Endothelial cell of umbilical vein (primary cell): ENCODE data around the gene ADGRL3. TPM values are rescaled to one million over a fixed set of nuclear protein-coding genes. Genes with fewer than 3 reads are reported as not detected.
"Not testable (repeated sequence)": the region's sequence is repeated elsewhere in the genome, so short reads cannot be mapped to it uniquely, and the experiment has no call there.

ENCODE experiments used
- BruUV-seq: library from RNA; stranded (reverse); fragments of 400-500 nt; replicated peaks from 2 replicates; lab custom pipeline; 2021; lab: Mats Ljungman, UMichigan
- CTCF ChIA-PET: fragments of 300-600, 350-600 bp; sonication (Branson Sonifier 250); formaldehyde crosslinking; loops from one replicate; lab custom pipeline; 2021; ENCODE audit warnings: antibody characterized with exemption, inconsistent platforms; lab: Charles Lee
- POLR2A ChIA-PET: fragments of 300-600, 350-600 bp; sonication (Branson Sonifier 250); formaldehyde crosslinking; loops from one replicate; lab custom pipeline; 2021; ENCODE audit warnings: antibody characterized with exemption, inconsistent platforms; lab: Charles Lee
- DNase-seq: peaks from one replicate; pipeline ENCODE4 v3.0.0-alpha.2; 2011; ENCODE audit warnings: low read depth, low spot score
- FAIRE-seq: peaks from 2 replicates; lab custom pipeline; 2011; peaks lifted over from hg19 to GRCh38; lab: Jason Lieb, UNC
- H2AFZ ChIP-seq: 2 replicates; pipeline ENCODE4 v1.6.0; 2012; ENCODE audit warnings: low read depth, low read length, control low read depth, inconsistent platforms
- H3K27ac ChIP-seq: 2 replicates; pipeline ENCODE4 v1.5.1; 2011; ENCODE audit warnings: low read depth, mild to moderate bottlenecking, control low read depth, low read length, moderate library complexity; ENCODE audit not compliant: insufficient read depth
- H3K27me3 ChIP-seq, 2 experiments: 2 replicates each; pipeline versions ENCODE4 v1.6.0 to v1.6.1; 2011; ENCODE audit warnings: low read length in 2 of 2, mixed read lengths in 1 of 2; ENCODE audit not compliant: control insufficient read depth in 2 of 2, insufficient read depth in 2 of 2
- H3K36me3 ChIP-seq, 2 experiments: 2 replicates in 1 of 2; 3 replicates in 1 of 2; pipeline ENCODE4 v1.5.1; 2011; ENCODE audit warnings: low read length in 2 of 2, mild to moderate bottlenecking in 1 of 2, moderate library complexity in 1 of 2; ENCODE audit not compliant: control insufficient read depth in 2 of 2, insufficient read depth in 2 of 2; ENCODE audit errors: extremely low read depth in 1 of 2
- H3K4me1 ChIP-seq: 3 replicates; pipeline ENCODE4 v1.5.1; 2011; ENCODE audit warnings: mild to moderate bottlenecking, low read length; ENCODE audit not compliant: control insufficient read depth, insufficient read depth; ENCODE audit errors: extremely low read depth
- H3K4me2 ChIP-seq: 2 replicates; pipeline ENCODE4 v1.6.1; 2011; ENCODE audit warnings: low read length, control low read depth, mixed read lengths; ENCODE audit not compliant: insufficient read depth
- H3K4me3 ChIP-seq, 3 experiments: fragments of 200-600 bp in 1 of 3; sonication (generic), shearing (Covaris generic) in 1 of 3; replicated peaks in 1 of 3; 2 replicates each; pipeline ENCODE4 v1.5.1; 2011 to 2016; ENCODE audit warnings: control low read depth in 3 of 3, low read length in 3 of 3, mild to moderate bottlenecking in 2 of 3, inconsistent platforms in 1 of 3, low read depth in 1 of 3, moderate library complexity in 1 of 3; ENCODE audit not compliant: insufficient read depth in 1 of 3
- H3K79me2 ChIP-seq: 2 replicates; pipeline ENCODE4 v1.6.0; 2012; ENCODE audit warnings: low read length, inconsistent platforms; ENCODE audit not compliant: control insufficient read depth, insufficient read depth
- H3K9ac ChIP-seq: replicated peaks from 2 replicates; pipeline ENCODE3; 2011; ENCODE audit warnings: low read length, control low read depth; ENCODE audit not compliant: insufficient read depth; ENCODE audit errors: extremely low read depth
- H3K9me1 ChIP-seq: replicated peaks from 3 replicates; pipeline ENCODE4 v1.6.0; 2011; ENCODE audit warnings: mild to moderate bottlenecking, low read length; ENCODE audit not compliant: control insufficient read depth, insufficient read depth; ENCODE audit errors: extremely low read depth
- H3K9me3 ChIP-seq: replicated peaks from 2 replicates; pipeline ENCODE4 v1.5.1; 2012; ENCODE audit warnings: low read length, inconsistent platforms; ENCODE audit not compliant: control insufficient read depth, insufficient read depth
- H4K20me1 ChIP-seq: replicated peaks from 2 replicates; pipeline ENCODE3; 2011; ENCODE audit warnings: mild to moderate bottlenecking, low read length; ENCODE audit not compliant: control insufficient read depth, insufficient read depth; ENCODE audit errors: extremely low read depth
- dilution Hi-C: fragments of 300-500 bp; cut with MboI; formaldehyde crosslinking; loops from one replicate; pipeline ENCODE4 v1.15.0; 2019; ENCODE audit warnings: low sequenced_read_pairs; ENCODE audit not compliant: extremely low pct_ligation_motif_present
- intact Hi-C: fragments of 100-400 bp; cut with micrococcal nuclease; formaldehyde crosslinking; loops from one replicate; pipeline ENCODE4 v1.10.0; 2022
- polyA plus RNA-seq, 4 experiments: library from polyadenylated mRNA; depleted of rRNA in 3 of 4; stranded (reverse) in 3 of 4; unstranded in 1 of 4; fragments of >200 nt; gene quantifications; 2 replicates each; pipeline versions ENCODE4 v1.2.1 to v1.2.3, GENCODE V29; 2011 to 2012; ENCODE audit warnings: missing spikeins in 1 of 4
- total RNA-seq: library from RNA; stranded (reverse); gene quantifications from 2 replicates; pipeline ENCODE4 v1.2.3, GENCODE V29; 2021

Gene ADGRL3
- total and polyA plus RNA-seq, 2 donors (not counting 3 experiments of a cell fraction or from before 2014, with no cell fraction given), result not detected

DNA sequence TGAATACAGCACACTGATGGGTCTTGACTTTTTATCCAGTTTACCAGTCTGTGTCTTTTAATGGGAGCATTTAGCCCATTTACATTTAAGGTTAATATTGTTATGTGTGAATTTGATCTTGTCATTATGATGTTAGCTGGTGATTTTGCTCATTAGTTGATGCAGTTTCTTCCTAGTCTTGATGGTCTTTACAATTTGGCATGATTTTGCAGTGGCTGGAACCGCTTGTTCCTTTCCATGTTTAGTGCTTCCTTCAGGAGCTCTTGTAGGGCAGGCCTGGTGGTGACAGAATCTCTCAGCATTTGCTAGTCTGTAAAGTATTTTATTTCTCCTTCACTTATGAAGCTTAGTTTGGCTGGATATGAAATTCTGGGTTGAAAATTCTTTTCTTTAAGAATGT, 558.5 kb downstream of the ADGRL3 start:
- DNase-seq, H3K79me2 ChIP-seq, H3K4me3 ChIP-seq, H3K9ac ChIP-seq, H2AFZ ChIP-seq, FAIRE-seq, POLR2A ChIA-PET, BruUV-seq, H3K27ac ChIP-seq, H3K4me2 ChIP-seq, H3K9me1 ChIP-seq, intact Hi-C loops, CTCF ChIA-PET, H3K9me3 ChIP-seq, H3K4me1 ChIP-seq, dilution Hi-C loops, H4K20me1 ChIP-seq, H3K36me3 ChIP-seq, H3K27me3 ChIP-seq: not testable (repeated sequence)

DNA sequence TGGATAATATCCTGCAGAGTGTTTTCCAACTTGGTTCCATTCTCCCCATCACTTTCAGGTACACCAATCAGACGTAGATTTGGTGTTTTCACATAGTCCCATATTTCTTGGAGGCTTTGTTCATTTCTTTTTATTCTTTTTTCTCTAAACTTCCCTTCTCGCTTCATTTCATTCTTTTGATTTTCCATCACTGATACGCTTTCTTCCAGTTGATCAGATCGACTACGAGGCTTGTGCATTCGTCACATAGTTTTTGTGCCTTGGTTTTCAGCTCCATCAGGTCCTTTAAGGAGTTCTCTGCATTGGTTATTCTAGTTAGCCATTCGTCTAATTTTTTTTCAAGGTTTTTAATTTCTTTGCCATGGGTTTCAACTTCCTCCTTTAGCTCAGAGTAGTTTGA, 559.1 kb downstream of the ADGRL3 start:
- BruUV-seq, intact Hi-C loops, dilution Hi-C loops: not testable (repeated sequence)

DNA sequence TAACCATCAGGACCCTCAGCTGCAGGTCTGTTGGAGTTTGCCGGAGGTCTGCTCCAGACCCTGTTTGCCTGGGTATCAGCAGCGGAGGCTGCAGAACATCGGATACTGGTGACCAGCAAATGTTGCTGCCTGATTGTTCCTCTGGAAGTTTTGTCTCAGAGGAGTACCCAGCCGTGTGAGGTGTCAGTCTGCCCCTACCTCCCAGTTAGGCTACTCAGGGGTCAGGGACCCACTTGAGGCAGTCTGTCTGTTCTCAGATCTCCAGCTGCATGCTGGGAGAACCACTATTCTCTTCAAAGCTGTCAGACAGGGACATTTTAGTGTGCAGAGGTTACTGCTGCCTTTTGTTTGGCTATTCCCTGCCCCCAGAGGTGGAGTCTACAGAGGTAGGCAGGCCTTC, 559.8 kb downstream of the ADGRL3 start:
- FAIRE-seq, H3K79me2 ChIP-seq, dilution Hi-C loops, H3K36me3 ChIP-seq, H4K20me1 ChIP-seq, DNase-seq, CTCF ChIA-PET, H3K9me1 ChIP-seq, BruUV-seq, H3K27ac ChIP-seq, H3K9me3 ChIP-seq, H3K27me3 ChIP-seq, H3K4me3 ChIP-seq, H3K4me1 ChIP-seq, H3K9ac ChIP-seq, POLR2A ChIA-PET, intact Hi-C loops, H3K4me2 ChIP-seq, H2AFZ ChIP-seq: not testable (repeated sequence)

More for the DNA sequence above, 559.1 kb downstream of the ADGRL3 start:
- DNase-seq, H4K20me1 ChIP-seq, H3K9me3 ChIP-seq, POLR2A ChIA-PET, H3K27me3 ChIP-seq, H3K79me2 ChIP-seq, CTCF ChIA-PET, H3K4me3 ChIP-seq, H3K36me3 ChIP-seq, H3K4me1 ChIP-seq, FAIRE-seq, H3K4me2 ChIP-seq, H3K9me1 ChIP-seq, H2AFZ ChIP-seq, H3K9ac ChIP-seq, H3K27ac ChIP-seq: not testable (repeated sequence)
